ENCODE data around the gene SGK1. TPM values are rescaled to one million over a fixed set of nuclear protein-coding genes. Genes with fewer than 3 reads are reported as not detected.

The SGK1 gene
- total RNA-seq, 3 donors from 2014 or later (not counting 1 experiment from before 2014, with no cell fraction given) = 31.8 to 89.6 (median 33.3) TPM

- Mint-ChIP-seq H3K36me3 (no peaks in the 10 kb centered on the region), H3K9me3 (no peaks in the 10 kb centered on the region), H3K27ac (no peak overlapping the region), H3K4me1 (no peaks in the 10 kb centered on the region), H3K27me3 (ENCODE audit: low read depth in 2 of 2) (peaks cover 0 to 3% of the 10 kb centered on the region in 2 donors), H3K4me3 (no peak overlapping the region)
- Histone ChIP-seq H3K4me1 (ENCODE audit: control insufficient read depth, insufficient read depth, low read length) (peaks cover 12% of the 10 kb centered on the region), H3K27ac (ENCODE audit: low read length) (no peak overlapping the region), H3K9me3 (ENCODE audit: control insufficient read depth, insufficient read depth, low read length) (no peaks in the 10 kb centered on the region), H3K36me3 (ENCODE audit: control insufficient read depth, insufficient read depth, low read length) (no peaks in the 10 kb centered on the region), H3K27me3 (ENCODE audit: control insufficient read depth, insufficient read depth, low read length) (no peaks in the 10 kb centered on the region), H3K4me3 (ENCODE audit: low read length) (no peak overlapping the region)
- 96% methylated on average over 7 of the region's 7 CpGs for WGBS (ENCODE audit: insufficient coverage)
- DNase-seq (no peak), ATAC-seq (no peak)
- intact Hi-C loops (cut with micrococcal nuclease) = no loop called here
- no peak for TF ChIP-seq CTCF (IDR thresholded peaks at IDR 0.05)
Measured at GRCh38 chr6:134296762-134297161, 21.1 kb downstream of the SGK1 start.

GRCh38 chr6:134295953-134296553, 21.9 kb downstream of the SGK1 start:
- Histone ChIP-seq H3K4me1 (ENCODE audit: control insufficient read depth, insufficient read depth, low read length) (peaks cover 12% of the 10 kb centered on the region), H3K27ac (ENCODE audit: low read length) (no peak overlapping the region), H3K36me3 (ENCODE audit: control insufficient read depth, insufficient read depth, low read length) (no peaks in the 10 kb centered on the region), H3K9me3 (ENCODE audit: control insufficient read depth, insufficient read depth, low read length) (no peaks in the 10 kb centered on the region), H3K27me3 (ENCODE audit: control insufficient read depth, insufficient read depth, low read length) (no peaks in the 10 kb centered on the region), H3K4me3 (ENCODE audit: low read length) (no peak overlapping the region)
- WGBS (ENCODE audit: insufficient coverage) = 50% methylated on average over 6 of the region's 6 CpGs
- Mint-ChIP-seq H3K27ac (no peak overlapping the region), H3K9me3 (no peaks in the 10 kb centered on the region), H3K27me3 (ENCODE audit: low read depth in 2 of 2) (peaks cover 0 to 3% of the 10 kb centered on the region in 2 donors), H3K36me3 (no peaks in the 10 kb centered on the region), H3K4me1 (no peaks in the 10 kb centered on the region), H3K4me3 (no peak overlapping the region)
- TF ChIP-seq CTCF (IDR thresholded peaks at IDR 0.05) = no peak
- intact Hi-C loops (cut with micrococcal nuclease) = no loop called here
- DNase-seq = no peak
- ATAC-seq = peak in 2 of 3 donors; percentile 56 to 88

GRCh38 chr6:134293659-134294161, 24.2 kb downstream of the SGK1 start:
- H3K9me3 ChIP-seq (ENCODE audit: control insufficient read depth, insufficient read depth, low read length) = no peaks in the 10 kb centered on the region
- H3K27ac ChIP-seq (ENCODE audit: low read length) = no peak overlapping the region
- no peak overlapping the region for H3K4me3 Mint-ChIP-seq
- H3K27ac Mint-ChIP-seq = no peak overlapping the region
- peaks cover 6% of the 10 kb centered on the region in 2 donors for H3K4me1 Mint-ChIP-seq
- WGBS (ENCODE audit: insufficient coverage) = 96% methylated on average over 3 of the region's 3 CpGs
- DNase-seq (no peak), ATAC-seq (no peak)
- H3K36me3 Mint-ChIP-seq = no peaks in the 10 kb centered on the region
- H3K36me3 ChIP-seq (ENCODE audit: control insufficient read depth, insufficient read depth, low read length) = no peaks in the 10 kb centered on the region
- peaks cover 0 to 3% of the 10 kb centered on the region in 2 donors for H3K27me3 Mint-ChIP-seq (ENCODE audit: low read depth in 2 of 2)
- no peak overlapping the region for H3K4me3 ChIP-seq (ENCODE audit: low read length)
- H3K4me1 ChIP-seq (ENCODE audit: control insufficient read depth, insufficient read depth, low read length) = peaks cover 12% of the 10 kb centered on the region
- intact Hi-C loops (cut with micrococcal nuclease) = no loop called here
- H3K27me3 ChIP-seq (ENCODE audit: control insufficient read depth, insufficient read depth, low read length) = no peaks in the 10 kb centered on the region
- TF ChIP-seq CTCF (IDR thresholded peaks at IDR 0.05) = no peak
- H3K9me3 Mint-ChIP-seq = no peaks in the 10 kb centered on the region

- Histone ChIP-seq H3K36me3 (ENCODE audit: control insufficient read depth, insufficient read depth, low read length) (no peaks in the 10 kb centered on the region), H3K27ac (ENCODE audit: low read length) (no peak overlapping the region), H3K4me3 (ENCODE audit: low read length) (no peak overlapping the region), H3K4me1 (ENCODE audit: control insufficient read depth, insufficient read depth, low read length) (peaks cover 9% of the 10 kb centered on the region), H3K9me3 (ENCODE audit: control insufficient read depth, insufficient read depth, low read length) (no peaks in the 10 kb centered on the region), H3K27me3 (ENCODE audit: control insufficient read depth, insufficient read depth, low read length) (no peaks in the 10 kb centered on the region)
- intact Hi-C loops (cut with micrococcal nuclease) = no loop called here
- WGBS (ENCODE audit: insufficient coverage) = 98% methylated on average over 4 of the region's 4 CpGs
- DNase-seq = no peak
- no peak for TF ChIP-seq CTCF (IDR thresholded peaks at IDR 0.05)
- peaks cover 3 to 7% of the 10 kb centered on the region in 2 donors for H3K27me3 Mint-ChIP-seq (ENCODE audit: low read depth in 2 of 2)
- no peaks in the 10 kb centered on the region for H3K9me3 Mint-ChIP-seq
- H3K36me3 Mint-ChIP-seq = no peaks in the 10 kb centered on the region
- H3K4me1 Mint-ChIP-seq = peaks cover 15 to 17% of the 10 kb centered on the region in 2 donors
- H3K27ac Mint-ChIP-seq = no peak overlapping the region
- H3K4me3 Mint-ChIP-seq = no peak overlapping the region
- no peak for ATAC-seq
Measured at GRCh38 chr6:134291156-134291555, 26.8 kb downstream of the SGK1 start.
